ENCODE results near the gene KLHL18. TPM values are rescaled to one million over a fixed set of nuclear protein-coding genes. Genes with fewer than 3 reads are reported as not detected.

KLHL18 gene
- total RNA-seq, 4 donors from 2014 or later: 10.4 to 18.1 (median 16.5) TPM

- no peaks in the 10 kb centered on the region for H3K9me3 ChIP-seq
- peaks cover 0 to 21% (median 0%) of the 10 kb centered on the region in 4 donors for H3K27me3 ChIP-seq
- no peak overlapping the region for H3K4me3 ChIP-seq
- no peaks in the 10 kb centered on the region for H3K36me3 ChIP-seq
- TF ChIP-seq POLR2A (IDR thresholded peaks at IDR 0.05; ENCODE audit: low read depth) (no peak), POLR2AphosphoS5 (IDR thresholded peaks at IDR 0.05) (no peak), EP300 (IDR thresholded peaks at IDR 0.05) (no peak), CTCF (IDR thresholded peaks at IDR 0.05) (peak in 2 of 3 experiments; percentile 34 to 50)
- H3K4me1 ChIP-seq: peaks cover 0 to 1% (median under 1%) of the 10 kb centered on the region in 4 donors
- WGBS: 38% methylated on average over 13 of the region's 13 CpGs
- DNase-seq (ENCODE audit: extremely low spot score): no peak
- no peak overlapping the region for H3K27ac ChIP-seq (replicated peaks in 1 of 4)
- intact Hi-C loops (cut with DNase I): no loop called here
Observed at GRCh38 chr3:47370887-47371697, 88.3 kb downstream of the KLHL18 start.

- intact Hi-C loops (cut with DNase I): no loop called here
- H3K27me3 ChIP-seq: peaks cover 0 to 20% (median 0%) of the 10 kb centered on the region in 4 donors
- no peaks in the 10 kb centered on the region for H3K9me3 ChIP-seq
- H3K36me3 ChIP-seq: no peaks in the 10 kb centered on the region
- H3K27ac ChIP-seq (replicated peaks in 1 of 4): no peak overlapping the region
- no peak overlapping the region for H3K4me3 ChIP-seq
- TF ChIP-seq POLR2AphosphoS5 (IDR thresholded peaks at IDR 0.05): no peak
- TF ChIP-seq CTCF (IDR thresholded peaks at IDR 0.05): no peak
- TF ChIP-seq POLR2A (IDR thresholded peaks at IDR 0.05; ENCODE audit: low read depth): no peak
- no peak for TF ChIP-seq EP300 (IDR thresholded peaks at IDR 0.05)
- no peak for DNase-seq (ENCODE audit: extremely low spot score)
- H3K4me1 ChIP-seq: peaks cover 9 to 14% (median 10%) of the 10 kb centered on the region in 4 donors
Observed at GRCh38 chr3:47374587-47374986, 91.8 kb downstream of the KLHL18 start.

- H3K9me3 ChIP-seq: no peaks in the 10 kb centered on the region
- TF ChIP-seq EP300 (IDR thresholded peaks at IDR 0.05) (no peak), POLR2A (IDR thresholded peaks at IDR 0.05; ENCODE audit: low read depth) (no peak), CTCF (IDR thresholded peaks at IDR 0.05) (no peak), POLR2AphosphoS5 (IDR thresholded peaks at IDR 0.05) (no peak)
- H3K4me1 ChIP-seq: peaks cover 13 to 21% (median 17%) of the 10 kb centered on the region in 4 donors
- H3K27me3 ChIP-seq: peaks cover 0 to 3% (median 0%) of the 10 kb centered on the region in 4 donors
- no peak overlapping the region for H3K4me3 ChIP-seq
- H3K27ac ChIP-seq (replicated peaks in 1 of 4): no peak overlapping the region
- 83% methylated on average over 3 of the region's 3 CpGs for WGBS
- no peaks in the 10 kb centered on the region for H3K36me3 ChIP-seq
- DNase-seq (ENCODE audit: extremely low spot score): no peak
- intact Hi-C loops (cut with DNase I): no loop called here
Observed at GRCh38 chr3:47376393-47376792, 93.6 kb downstream of the KLHL18 start.

GRCh38 chr3:47377186-47377585 is 94.4 kb downstream of the KLHL18 start:
- no peak for DNase-seq (ENCODE audit: extremely low spot score)
- TF ChIP-seq POLR2A (IDR thresholded peaks at IDR 0.05; ENCODE audit: low read depth): no peak
- no peak for TF ChIP-seq EP300 (IDR thresholded peaks at IDR 0.05)
- no peak for TF ChIP-seq POLR2AphosphoS5 (IDR thresholded peaks at IDR 0.05)
- no peak for TF ChIP-seq CTCF (IDR thresholded peaks at IDR 0.05)
- Histone ChIP-seq H3K27me3 (no peaks in the 10 kb centered on the region), H3K27ac (replicated peaks in 1 of 4) (no peak overlapping the region), H3K36me3 (no peaks in the 10 kb centered on the region), H3K9me3 (no peaks in the 10 kb centered on the region), H3K4me1 (peaks cover 21 to 29% (median 25%) of the 10 kb centered on the region in 4 donors), H3K4me3 (no peak overlapping the region)
- intact Hi-C loops (cut with DNase I): no loop called here
- 67% methylated on average over 2 of the region's 2 CpGs for WGBS

Data from esophagus muscularis mucosa (tissue), 4 donors.